Measurements from ENCODE around the gene FHIP2A.
"Not testable (repeated sequence)": the region's sequence is repeated elsewhere in the genome, so short reads cannot be mapped to it uniquely, and the experiment has no call there.

Gene FHIP2A

DNA sequence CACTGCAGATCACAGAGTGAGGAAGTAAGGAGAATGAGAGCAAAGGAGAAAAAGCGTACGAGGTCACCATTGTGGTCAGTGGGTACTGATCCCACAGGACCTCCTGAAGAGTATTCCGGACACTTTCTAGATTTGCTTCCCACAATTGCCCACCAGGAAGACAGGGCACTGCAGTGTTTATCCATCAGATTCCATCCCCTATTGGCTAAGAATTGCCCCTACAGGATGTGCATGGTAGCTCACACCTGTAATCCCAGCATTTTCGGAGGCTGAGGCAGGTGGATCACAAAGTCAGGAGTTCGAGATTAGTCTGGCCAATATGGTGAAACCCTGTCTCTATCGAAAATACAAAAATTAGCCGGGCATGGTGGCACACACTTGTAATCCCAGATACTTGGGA, 5.3 kb upstream of the FHIP2A start:
- no peak for DNase-seq

DNA sequence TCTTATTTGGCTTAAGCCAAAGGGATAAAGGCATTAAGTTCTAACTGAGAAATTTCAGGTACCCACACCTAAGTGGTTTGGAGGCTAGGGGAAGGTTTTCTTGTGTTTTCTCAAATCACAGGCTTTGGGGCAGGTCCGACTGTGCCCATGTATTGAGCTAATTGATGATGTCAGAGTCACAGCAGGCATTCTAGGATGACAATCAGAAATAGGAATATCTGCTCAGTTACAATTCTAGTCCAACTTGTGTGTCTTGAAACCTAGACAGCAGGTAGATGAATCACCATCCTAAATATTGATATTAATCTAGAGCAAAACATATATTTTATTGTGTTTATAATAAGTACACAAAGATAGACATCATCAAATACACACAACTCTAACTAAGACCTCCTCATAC, 2.3 kb upstream of the FHIP2A start:
- no peak for DNase-seq

DNA sequence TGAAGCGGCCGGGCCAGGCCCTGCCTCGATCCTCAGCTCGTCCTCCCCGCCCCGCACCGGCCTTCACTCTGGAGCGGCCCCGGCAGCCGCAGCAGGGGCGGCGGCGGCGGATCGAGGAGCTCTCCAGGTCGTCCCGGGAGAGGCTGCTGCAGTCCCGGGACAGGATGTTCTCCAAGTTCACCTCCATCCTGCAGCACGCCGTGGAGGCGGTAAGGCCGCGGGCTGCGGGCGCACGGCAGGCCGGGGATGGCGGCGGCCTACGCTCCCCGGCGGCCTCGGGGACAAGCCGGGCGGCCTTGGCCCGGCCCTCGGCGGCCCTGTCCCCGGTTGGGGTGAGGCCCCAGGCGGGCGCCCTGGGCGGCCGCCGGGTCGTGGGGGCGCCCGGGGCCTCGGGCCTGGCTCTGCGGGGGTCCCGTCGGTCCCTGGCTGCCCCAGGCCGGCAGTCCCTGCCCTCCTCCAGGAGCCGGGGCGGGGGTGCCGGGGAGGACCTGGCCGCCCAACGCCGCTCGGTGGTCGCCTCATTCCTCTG, 399 bp downstream of the FHIP2A start:
- DNase-seq: no peak

GRCh38 chr10:114822444-114823076, 980 bp downstream of the FHIP2A start:
- peak; percentile 59 for DNase-seq

DNA sequence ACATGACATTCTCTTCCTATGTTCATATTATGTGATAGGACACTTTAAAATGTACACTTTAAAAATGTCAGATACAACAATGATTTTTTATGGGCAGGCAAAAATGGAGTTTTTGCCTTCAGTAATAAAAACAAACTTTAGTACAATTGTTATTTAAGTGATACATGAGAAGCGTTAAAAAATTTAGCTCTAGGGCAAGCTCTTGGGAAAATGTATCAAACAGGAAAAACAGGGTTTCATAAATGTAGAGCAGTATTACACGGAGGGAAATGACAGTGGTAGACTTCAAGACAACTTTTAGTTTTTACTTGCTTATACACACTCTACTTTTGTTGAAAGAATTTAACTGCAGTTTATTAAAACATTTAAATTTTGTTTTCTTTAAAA, 1.5 kb downstream of the FHIP2A start:
- DNase-seq: peak; percentile 57

GRCh38 chr10:114824391-114824790, 2.8 kb downstream of the FHIP2A start:
- DNase-seq: peak; percentile 63

DNA sequence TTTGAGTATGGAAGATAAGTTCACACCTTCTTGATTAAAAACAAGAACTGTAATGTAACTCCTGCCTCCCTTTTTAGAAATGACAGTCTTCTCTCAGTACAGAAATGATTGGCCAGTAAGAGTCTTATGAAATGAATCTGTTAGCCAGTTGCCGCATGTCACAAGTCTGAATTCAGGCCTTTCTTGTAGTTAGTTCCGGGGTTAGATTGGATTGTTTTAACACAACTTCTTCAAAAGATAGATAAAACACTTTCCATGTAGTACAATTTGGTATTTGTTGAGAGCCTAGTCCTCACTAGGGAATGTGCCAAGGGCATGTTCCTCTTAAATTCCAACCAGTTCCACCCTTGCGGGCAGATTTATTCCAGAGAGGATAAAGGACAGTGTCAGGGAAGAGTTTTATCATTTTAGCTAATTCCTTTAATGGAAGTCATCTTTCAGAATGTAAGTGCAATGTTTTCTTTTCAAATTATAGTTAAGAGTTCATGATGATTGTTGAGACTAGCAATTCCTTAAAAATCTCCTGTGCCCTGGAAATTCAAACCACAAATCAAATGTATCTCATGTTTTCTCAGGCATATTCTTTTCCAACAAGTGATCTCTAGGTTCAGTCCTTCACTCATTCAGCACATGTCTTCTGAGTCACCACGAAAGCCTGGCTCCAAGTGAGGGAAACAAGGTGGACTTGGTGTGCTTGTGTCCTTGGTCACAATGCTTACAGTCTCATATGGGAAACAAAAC, 4.1 kb downstream of the FHIP2A start:
- DNase-seq: peak; percentile 100

- DNase-seq: no peak
Measured at GRCh38 chr10:114829160-114829909, 7.8 kb downstream of the FHIP2A start.

DNA sequence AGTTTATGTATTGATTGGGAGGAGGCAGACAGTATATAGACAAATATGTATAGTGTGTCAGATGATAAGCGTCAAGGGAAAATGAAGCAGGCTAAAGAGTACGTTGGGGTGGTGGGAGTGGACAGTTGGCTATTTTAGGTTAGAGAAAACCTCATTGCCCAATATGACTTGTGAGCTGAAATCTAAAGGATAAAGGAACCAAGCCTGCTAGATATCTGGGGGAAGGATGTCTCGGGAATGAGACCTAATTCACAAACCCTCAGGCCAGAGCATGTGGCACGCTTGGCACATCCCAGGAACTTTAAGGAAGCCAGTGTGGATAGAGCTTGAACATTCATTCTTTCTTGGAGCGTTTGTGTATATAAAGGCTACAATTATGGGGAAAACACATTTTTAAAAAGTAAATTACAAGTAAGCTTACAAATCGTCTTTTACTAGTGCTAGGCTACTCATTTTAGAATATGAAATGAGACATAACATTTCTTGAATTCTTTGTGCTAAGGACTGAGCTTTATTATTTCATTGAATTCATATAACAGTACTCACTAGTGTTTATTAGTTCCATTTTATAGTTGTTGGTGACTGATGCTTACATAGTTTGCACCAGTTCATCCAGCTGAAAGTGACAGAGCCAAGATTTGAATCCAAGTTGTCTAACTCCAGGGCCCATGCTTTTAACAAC, 9.7 kb downstream of the FHIP2A start:
- peak; percentile 37 for DNase-seq

- no peak for DNase-seq
Measured at GRCh38 chr10:114837690-114838089, 16.1 kb downstream of the FHIP2A start.

- no peak for DNase-seq
Measured at GRCh38 chr10:114839901-114840300, 18.3 kb downstream of the FHIP2A start.

DNA sequence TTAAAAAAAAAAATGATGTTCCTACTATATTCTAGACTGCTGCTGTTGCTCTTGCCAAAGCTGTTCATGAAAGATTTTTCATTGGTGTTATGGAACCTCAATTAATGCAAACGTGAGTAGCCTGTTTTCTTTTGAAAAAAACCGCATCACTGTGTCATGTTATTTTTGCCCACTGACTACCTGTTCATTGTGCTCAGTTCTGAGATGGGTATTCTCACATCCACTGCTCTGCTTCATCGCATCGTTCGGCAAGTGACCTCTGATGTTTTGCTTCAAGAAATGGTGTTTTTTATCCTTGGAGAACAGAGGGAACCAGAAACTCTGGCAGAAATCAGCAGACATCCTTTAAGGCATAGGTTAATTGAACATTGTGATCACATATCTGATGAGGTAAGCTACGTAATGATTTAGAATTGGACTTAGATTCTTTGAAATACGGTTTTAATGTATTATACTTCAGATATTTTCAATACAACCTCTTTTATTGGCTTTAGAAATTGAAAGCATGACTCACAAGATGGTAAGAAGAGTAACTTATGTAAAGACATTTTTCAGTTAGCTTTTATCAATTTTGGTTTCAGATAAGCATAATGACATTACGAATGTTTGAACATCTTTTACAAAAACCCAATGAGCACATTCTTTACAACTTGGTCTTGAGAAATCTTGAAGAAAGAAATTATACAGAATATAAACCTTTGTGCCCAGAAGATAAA, 24.6 kb downstream of the FHIP2A start:
- no peak for DNase-seq

- DNase-seq: not testable (repeated sequence)
Measured at GRCh38 chr10:114847517-114847916, 25.9 kb downstream of the FHIP2A start.

DNA sequence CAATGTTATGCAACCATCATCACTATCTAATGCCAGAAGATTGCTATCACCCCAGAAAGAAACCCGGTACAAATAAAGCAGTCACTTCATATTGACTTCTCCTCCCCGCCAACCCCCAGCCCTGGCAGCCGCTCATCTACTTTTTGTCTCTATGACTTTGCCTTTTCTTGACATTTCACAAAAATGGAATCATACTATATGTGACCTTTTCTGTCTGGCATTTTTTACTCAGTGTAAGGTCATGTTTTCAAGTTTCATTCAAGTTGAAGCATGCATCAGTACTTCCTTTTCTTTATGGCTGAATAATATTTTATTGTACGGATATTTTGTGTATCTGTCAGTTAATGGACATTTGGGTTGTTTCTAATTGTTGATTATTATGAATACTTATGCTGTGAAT, 28.1 kb downstream of the FHIP2A start:
- DNase-seq: no peak

DNA sequence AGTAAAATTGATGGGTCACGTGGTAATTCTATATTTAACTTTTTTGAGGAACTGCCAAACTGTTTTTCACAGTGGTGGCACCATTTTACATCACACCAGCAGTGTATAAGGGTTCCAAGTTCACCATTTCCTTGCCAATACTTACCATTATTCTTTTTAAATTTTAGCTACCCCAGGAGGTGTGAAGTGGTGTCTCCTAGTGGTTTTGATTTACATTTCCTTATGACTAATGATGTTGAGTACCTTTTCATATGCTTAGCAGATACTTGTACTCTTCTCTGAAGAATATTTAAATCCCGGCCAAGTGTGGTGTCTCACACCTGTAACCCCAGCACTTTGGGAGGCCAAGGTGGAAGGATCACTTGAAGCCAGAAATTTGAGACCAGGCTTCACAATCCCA, 28.5 kb downstream of the FHIP2A start:
- DNase-seq: no peak

DNA sequence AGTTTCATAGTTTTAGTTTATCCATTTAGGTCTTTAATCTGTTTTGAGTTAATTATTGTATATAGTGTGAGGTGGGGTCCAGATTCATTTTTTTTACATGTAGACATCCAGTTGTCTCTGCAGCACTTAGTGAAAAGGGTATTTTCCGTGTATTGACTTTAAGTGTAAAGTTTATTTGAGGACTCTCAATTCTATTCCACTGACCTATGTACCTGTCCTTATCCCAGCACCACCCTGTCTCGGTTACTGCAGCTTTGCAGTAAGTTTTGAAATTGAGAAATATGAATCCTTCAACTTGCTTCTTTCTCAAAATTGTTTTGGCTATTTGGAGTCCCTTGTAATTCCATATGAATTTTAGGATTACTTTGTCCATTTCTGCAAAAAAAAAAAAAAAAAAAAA, 29.8 kb downstream of the FHIP2A start:
- no peak for DNase-seq

DNA sequence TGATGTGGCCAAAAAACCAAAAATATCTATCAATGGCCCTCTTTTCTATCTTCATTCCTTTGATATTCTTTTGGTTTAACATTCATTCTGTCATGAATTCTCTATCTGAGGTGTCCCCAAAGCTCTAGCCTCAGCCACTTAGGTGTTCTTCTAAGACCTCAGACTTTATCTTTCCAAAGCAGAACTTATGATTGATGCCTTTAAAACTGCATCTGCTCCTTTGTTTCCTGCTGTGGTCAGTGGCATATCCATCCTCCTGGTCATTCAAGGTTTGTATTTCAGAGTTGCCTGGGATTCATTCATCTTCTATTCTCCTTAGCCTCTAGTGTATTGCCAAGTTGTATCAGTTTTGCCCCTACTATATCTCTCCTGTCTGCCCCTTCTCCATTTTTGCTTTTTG, 30.6 kb downstream of the FHIP2A start:
- DNase-seq: no peak

GRCh38 chr10:114854906-114855305, 33.3 kb downstream of the FHIP2A start:
- DNase-seq: no peak

GRCh38 chr10:114855776-114856543, 34.4 kb downstream of the FHIP2A start:
- peak; percentile 63 for DNase-seq

DNA sequence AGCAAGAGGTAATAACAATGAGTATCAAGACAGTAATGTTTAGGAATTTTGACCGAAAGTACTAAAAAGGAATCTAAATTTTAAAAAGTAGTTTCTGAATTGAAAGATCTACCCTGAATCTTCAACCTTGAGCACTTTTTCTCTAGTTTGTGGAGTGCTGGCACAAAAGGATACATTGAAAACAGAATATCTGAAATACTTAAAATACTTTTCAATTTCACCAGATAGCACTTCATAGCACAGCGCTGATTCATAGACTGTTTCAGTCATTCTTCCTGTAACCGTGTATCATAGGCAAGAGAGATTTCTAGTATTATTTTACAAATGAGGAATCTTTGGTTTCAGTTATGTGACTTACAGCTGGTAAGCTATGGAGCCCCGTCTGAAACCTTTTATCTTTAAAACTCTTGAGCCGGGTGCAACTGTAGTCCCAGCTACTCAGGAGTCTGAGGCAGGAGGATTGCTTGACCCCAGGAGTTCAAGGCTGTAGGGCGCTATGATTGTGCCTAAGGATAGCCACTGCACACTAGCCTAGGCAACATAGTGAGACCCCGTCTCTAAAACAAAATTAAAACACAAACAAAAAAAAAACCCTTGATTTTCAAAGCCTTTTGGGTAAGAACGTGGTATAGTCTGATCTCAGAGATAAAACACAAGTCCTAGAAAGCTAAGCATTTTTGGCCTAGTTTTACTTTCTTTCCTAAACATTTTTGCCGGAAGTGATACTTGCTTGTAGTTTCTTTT, 35.1 kb downstream of the FHIP2A start:
- DNase-seq: peak; percentile 94

- not testable (repeated sequence) for DNase-seq
Measured at GRCh38 chr10:114857288-114857565, 35.6 kb downstream of the FHIP2A start.
